ENCODE data around the gene INTS11. TPM values are rescaled to one million over a fixed set of nuclear protein-coding genes. Genes with fewer than 3 reads are reported as not detected.

INTS11 gene
- total RNA-seq, 1 donor from 2014 or later: 106 TPM

DNA sequence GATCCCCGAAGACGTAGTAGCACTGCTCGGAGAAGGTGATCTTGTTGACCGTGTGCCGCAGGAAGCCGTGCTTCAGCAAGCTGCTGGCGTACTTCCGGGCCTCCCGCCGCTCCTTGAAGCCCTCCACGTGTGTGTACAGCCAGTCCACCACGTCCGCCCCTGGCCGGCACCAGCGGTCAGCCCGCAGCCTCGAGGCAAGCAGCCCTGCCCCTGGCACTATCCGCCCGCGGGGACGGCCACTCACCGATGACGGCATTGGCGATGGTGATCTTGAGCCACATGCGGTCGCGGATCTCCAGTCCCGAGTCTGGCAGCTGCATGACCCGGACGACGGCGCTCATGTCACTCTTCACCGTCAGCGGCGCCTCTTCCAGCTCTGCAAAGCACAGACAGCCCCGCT, 13.8 kb upstream of the INTS11 start:
- no peaks in the 10 kb centered on the region for H3K9me3 Mint-ChIP-seq (ENCODE audit: unreplicated experiment)
- no peak overlapping the region for H3K27ac Mint-ChIP-seq (ENCODE audit: unreplicated experiment)
- H3K4me3 Mint-ChIP-seq (ENCODE audit: unreplicated experiment): no peak overlapping the region
- TF ChIP-seq, protein P1, sequence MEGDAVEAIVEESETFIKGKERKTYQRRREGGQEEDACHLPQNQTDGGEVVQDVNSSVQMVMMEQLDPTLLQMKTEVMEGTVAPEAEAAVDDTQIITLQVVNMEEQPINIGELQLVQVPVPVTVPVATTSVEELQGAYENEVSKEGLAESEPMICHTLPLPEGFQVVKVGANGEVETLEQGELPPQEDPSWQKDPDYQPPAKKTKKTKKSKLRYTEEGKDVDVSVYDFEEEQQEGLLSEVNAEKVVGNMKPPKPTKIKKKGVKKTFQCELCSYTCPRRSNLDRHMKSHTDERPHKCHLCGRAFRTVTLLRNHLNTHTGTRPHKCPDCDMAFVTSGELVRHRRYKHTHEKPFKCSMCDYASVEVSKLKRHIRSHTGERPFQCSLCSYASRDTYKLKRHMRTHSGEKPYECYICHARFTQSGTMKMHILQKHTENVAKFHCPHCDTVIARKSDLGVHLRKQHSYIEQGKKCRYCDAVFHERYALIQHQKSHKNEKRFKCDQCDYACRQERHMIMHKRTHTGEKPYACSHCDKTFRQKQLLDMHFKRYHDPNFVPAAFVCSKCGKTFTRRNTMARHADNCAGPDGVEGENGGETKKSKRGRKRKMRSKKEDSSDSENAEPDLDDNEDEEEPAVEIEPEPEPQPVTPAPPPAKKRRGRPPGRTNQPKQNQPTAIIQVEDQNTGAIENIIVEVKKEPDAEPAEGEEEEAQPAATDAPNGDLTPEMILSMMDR (IDR thresholded peaks at IDR 0.05): no peak
- H3K36me3 Mint-ChIP-seq (ENCODE audit: unreplicated experiment): peaks cover 8% of the 10 kb centered on the region
- H3K27me3 Mint-ChIP-seq (ENCODE audit: unreplicated experiment): no peaks in the 10 kb centered on the region
- no peak for DNase-seq (ENCODE audit: extremely low spot score, unreplicated experiment)
- no peaks in the 10 kb centered on the region for H3K4me1 Mint-ChIP-seq (ENCODE audit: unreplicated experiment)

DNA sequence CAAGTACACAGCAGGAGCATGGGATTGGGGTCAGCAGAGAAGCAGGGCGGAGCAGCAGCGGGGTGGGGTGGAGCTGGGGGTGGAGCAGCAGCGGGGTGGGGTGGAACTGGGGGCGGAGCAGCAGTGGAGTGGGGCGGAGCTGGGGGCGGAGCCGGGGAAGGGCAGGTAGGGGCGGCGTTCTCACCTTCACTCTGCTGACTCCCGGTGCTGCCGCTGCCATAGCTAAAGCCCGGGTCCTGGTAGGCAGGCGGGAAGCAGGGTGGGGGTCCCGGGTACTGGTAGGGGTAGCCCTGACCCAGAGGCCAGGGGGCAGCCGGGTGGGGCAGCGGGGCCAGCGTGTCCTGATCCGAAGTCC, 13.3 kb upstream of the INTS11 start:
- TF ChIP-seq, protein P1 (IDR thresholded peaks at IDR 0.05): no peak
- no peaks in the 10 kb centered on the region for H3K27me3 Mint-ChIP-seq (ENCODE audit: unreplicated experiment)
- peaks cover 8% of the 10 kb centered on the region for H3K36me3 Mint-ChIP-seq (ENCODE audit: unreplicated experiment)
- no peak overlapping the region for H3K4me3 Mint-ChIP-seq (ENCODE audit: unreplicated experiment)
- no peak for DNase-seq (ENCODE audit: extremely low spot score, unreplicated experiment)
- H3K27ac Mint-ChIP-seq (ENCODE audit: unreplicated experiment): no peak overlapping the region
- H3K4me1 Mint-ChIP-seq (ENCODE audit: unreplicated experiment): no peaks in the 10 kb centered on the region
- no peaks in the 10 kb centered on the region for H3K9me3 Mint-ChIP-seq (ENCODE audit: unreplicated experiment)

DNA sequence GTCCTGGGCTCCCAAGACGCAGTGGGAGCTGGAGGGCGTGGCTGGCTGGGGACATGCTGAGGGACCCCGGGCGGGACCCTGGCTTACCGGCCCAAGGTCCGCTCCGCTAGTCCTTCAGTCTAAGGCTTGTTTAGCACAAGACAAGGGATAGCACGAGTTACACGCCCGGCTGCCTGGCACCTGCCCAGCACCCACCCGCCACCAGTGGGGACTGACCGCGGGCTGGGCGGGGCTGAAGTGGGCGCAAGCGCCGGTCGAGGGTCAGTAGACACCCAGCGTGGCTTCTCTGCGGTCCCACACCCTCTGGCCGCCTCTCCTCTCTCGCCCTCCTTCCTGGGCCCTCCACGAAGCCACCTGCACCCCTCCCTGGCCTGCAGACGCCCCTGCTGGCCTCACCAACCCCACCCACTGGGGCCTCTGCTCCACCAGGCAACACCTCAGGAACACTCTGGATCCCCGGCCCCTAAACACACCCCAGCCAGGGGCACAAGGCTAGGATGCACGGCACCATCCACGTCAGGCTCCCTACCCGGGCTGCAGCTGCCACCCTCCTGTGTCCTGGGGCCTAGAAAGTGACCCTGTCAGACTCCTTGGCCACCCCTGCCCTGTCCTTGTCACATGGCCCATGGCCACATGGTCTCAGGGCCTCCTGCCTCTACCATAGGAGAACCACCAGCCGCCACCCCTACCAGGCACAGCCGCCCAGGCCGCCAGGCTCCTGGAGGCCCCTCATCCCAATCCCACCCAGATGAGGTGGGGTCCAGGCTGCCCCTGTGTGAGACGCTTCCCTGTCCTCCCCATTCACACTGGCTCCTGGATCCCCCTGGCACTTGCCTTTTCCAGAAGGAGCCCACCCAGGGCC, 12.7 kb upstream of the INTS11 start:
- no peaks in the 10 kb centered on the region for H3K9me3 Mint-ChIP-seq (ENCODE audit: unreplicated experiment)

DNA sequence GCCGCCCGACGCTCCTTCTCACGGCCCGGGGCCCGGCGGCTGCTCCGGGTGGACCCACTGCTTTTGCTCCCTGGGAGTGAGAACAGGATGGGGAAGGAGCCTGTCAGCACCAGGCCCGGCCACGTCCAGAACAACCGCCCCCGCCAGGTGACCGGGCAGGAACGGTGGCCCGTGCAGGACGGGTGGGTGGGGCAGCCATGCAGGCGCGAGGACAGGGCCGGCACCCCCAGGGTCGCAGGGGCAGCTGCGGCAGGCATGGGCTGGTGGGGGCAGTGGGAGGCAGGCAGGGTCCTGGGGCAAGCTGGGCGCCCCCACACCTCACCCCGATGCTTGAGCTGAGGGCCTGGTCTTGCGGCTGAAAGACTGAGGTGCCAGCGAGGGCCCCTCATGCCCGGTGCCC, 12.0 kb upstream of the INTS11 start:
- Mint-ChIP-seq H3K4me1 (ENCODE audit: unreplicated experiment) (peaks cover 3% of the 10 kb centered on the region), H3K27me3 (ENCODE audit: unreplicated experiment) (no peaks in the 10 kb centered on the region), H3K9me3 (ENCODE audit: unreplicated experiment) (no peaks in the 10 kb centered on the region), H3K4me3 (ENCODE audit: unreplicated experiment) (no peak overlapping the region), H3K27ac (ENCODE audit: unreplicated experiment) (no peak overlapping the region), H3K36me3 (ENCODE audit: unreplicated experiment) (peaks cover 8% of the 10 kb centered on the region)
- no peak for DNase-seq (ENCODE audit: extremely low spot score, unreplicated experiment)
- TF ChIP-seq, protein P1 (IDR thresholded peaks at IDR 0.05): no peak

More for the DNA sequence above, 12.7 kb upstream of the INTS11 start:
- Mint-ChIP-seq H3K4me3 (ENCODE audit: unreplicated experiment) (no peak overlapping the region), H3K27me3 (ENCODE audit: unreplicated experiment) (no peaks in the 10 kb centered on the region), H3K27ac (ENCODE audit: unreplicated experiment) (no peak overlapping the region), H3K4me1 (ENCODE audit: unreplicated experiment) (no peaks in the 10 kb centered on the region), H3K36me3 (ENCODE audit: unreplicated experiment) (peaks cover 8% of the 10 kb centered on the region)
- TF ChIP-seq, protein P1 (IDR thresholded peaks at IDR 0.05): no peak
- DNase-seq (ENCODE audit: extremely low spot score, unreplicated experiment): no peak

DNA sequence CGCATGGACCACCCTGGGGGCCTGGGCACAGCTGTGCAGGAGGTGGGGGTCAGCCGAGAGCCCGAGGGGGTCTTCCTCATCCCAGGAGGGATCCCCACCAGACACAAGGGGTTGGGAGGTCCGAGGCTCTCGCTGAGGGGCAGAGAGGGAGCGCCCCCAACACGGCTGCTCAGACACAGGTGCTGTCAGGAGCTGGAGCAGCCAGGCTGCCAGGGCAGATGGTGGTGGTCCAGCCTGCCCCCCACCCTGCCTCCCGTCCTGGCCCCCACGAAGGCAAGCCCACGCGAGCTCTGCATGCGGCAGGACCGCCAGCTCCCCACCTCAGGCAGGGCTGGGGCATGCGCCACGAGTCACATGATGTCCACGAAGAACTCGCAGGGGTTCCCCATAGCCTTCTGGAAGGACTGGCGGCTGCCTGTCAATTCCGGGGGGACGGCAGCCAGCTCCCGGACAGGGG, 11.4 kb upstream of the INTS11 start:
- Mint-ChIP-seq H3K4me1 (ENCODE audit: unreplicated experiment) (peaks cover 8% of the 10 kb centered on the region), H3K27me3 (ENCODE audit: unreplicated experiment) (no peaks in the 10 kb centered on the region), H3K4me3 (ENCODE audit: unreplicated experiment) (no peak overlapping the region), H3K9me3 (ENCODE audit: unreplicated experiment) (no peaks in the 10 kb centered on the region), H3K36me3 (ENCODE audit: unreplicated experiment) (peaks cover 4% of the 10 kb centered on the region), H3K27ac (ENCODE audit: unreplicated experiment) (no peak overlapping the region)
- no peak for DNase-seq (ENCODE audit: extremely low spot score, unreplicated experiment)
- TF ChIP-seq, protein P1 (IDR thresholded peaks at IDR 0.05): no peak
